ENCODE data around the gene C10orf62.
"Not testable (repeated sequence)": the region's sequence is repeated elsewhere in the genome, so short reads cannot be mapped to it uniquely, and the experiment has no call there.

C10orf62 gene

DNA sequence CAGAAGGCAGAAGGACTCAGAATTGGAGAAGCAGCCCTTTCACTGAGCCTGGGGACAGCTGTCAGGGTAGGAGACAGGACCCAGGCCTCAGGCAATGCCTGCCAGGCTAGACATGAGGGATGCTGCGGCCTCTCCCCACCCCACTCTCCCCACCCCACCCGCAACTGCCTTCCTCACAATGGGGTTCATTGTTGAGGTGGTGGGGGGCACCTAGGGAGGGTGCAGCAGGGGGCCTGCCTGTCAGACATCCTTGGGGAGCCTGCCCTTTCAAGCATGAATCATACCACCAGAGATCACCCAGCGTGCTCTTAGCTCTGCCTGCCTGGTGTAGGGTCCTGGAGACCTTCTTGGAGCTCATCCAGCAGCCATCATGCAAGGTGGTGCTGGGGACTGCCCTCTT lies at the start of gene C10orf62:
Gene C10orf62 (plus strand): TSS at position 243 of the 400 bp plus-strand sequence. CDS start 177 bp downstream, outside the sequence.
- no peak for DNase-seq

DNA sequence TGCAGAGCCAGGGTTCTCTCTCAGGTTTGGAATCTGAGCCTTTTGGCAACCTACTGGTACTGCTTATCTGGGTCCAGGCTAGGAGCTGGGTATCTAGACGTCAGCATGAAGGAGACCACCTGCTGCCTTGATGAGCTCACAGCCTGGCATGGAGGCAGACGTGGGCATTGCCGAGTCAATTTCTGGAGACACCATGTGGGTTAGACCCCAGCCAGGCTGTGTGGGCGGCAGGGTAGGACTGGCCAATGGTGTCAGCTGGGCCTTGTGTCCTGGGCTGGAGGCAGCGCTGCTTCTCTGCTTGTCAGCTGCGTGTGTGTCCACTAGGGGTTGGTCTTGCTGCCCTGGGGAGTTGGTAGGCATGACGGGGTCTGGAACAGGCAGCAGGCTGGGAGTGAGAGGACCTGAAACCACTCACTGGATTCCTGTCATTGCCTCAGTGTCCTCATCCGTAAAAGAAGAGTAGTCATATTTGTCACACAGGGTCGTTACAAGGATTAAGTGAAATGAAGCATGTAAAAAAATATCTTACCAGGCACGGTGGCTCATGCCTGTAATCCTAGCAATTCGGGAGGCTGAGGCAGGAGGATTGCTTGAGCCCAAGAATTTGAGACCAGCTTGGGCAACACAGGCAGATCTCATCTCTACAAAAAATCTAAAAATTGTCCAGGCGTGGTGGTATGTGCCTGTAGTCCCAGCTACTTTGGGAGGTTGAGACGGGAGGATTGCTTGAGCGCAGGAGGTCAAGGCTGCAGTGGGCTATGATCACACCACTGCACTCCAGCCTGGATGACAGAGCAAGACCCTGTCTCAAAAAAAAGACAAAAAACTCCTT lies 48.6 kb upstream of the C10orf62 start:
- no peak for DNase-seq

DNA sequence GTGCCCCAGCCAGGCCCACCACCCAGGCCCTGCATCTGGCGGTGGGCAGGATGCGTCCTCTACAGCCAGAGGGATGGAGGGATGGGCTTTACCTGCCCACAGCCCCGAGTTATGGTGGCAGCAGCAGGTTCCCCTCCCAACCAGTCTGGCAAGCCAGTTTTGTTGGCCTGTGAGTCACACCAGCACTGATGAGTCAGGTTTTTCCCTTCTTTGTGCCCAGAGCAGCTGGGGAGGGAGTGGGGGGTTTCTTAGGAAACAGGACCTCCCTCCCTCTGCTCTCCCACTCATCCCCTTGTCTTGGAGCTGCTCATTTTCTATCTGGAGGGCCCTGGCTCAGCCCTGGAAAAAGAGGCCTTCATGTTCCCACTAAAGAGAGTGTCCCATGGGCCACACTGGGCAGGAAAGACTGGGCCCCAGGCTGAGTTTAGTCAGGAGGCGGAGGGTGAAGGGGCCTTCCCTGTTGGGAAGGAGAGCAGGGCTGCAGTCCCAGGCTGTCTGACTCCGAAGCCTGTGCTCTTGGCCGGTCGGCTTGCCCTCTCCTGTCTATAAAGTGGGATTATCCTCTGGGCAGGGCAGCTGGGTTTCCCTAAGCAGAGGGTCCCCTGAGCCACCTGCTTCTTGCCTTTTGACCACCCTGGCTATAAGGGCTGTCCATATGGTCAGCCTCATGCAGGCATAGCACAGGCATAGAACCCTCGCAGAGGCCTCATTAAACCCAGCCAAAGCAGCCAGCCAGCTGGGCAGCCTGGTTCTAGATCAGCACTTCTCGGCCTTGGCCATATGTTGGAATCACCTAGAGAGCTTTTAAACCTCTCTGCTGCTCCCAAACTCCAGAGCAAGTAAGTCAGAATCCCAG lies 47.1 kb upstream of the C10orf62 start:
- DNase-seq, result peak; percentile 23

DNA sequence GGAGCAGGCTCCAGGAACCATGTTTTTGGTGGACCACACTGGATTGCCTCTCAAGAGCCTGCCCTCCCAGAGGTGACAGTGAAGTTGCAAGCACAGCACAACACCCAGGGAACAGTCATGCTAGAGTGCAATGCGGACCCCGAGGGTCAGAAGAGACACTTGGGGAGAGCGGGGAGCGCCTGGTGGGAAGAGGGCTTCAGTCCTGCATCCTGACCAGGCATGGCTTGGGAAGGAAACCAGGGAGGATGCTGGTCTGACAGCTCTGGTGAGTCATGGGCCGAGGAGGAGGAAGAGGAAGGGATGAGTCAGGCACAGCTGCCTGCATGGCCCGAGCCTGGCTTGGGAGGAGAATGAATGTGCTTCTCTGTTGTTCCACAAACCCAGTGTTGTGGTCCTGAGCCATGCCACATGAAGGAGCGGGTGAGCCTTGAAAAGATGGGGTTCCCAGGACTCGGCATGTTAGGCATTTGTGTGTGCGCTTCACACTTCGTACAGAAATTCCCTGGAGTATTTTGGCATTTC lies 46.4 kb upstream of the C10orf62 start:
- peak; percentile 14 for DNase-seq

DNA sequence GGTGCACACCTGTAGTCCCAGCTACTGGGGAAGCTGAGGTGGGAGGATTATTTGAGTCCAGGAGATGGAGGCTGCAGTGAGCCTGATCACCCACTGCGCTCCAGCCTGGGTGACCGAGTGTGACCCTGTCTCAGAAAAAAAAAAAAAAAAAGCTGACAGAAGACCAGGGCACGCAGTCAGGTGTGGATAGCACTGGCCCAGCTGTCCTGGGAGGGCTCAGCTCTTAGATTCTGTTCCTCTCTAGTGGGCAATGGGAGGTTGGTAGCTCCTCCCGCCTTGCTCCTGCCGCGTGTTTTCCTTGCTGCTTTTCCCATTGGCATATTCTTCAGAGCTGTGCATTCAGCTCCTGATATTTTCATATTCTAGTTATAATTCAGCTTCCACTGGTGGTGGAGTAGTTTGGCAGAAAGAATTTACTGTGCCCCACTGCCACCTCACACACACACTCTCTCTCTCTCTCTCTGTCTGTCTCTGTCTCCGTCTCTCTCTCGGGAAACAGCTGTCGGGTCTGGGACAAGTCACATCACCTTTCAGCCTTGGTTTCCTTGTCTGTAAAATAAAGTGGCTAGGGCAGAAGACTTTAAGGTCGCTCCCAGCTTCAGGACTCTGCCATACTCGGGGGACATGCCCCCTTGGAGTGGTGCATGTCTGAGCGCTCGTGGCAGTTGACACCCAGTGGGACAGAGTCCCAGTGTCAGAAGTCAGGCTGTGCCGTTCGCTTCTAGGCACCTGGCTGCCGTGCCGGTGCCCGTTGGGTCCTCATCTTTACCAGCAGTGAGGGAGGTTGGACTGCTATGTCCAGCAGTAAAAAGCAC lies 42.9 kb upstream of the C10orf62 start:
- DNase-seq, result no peak

DNA sequence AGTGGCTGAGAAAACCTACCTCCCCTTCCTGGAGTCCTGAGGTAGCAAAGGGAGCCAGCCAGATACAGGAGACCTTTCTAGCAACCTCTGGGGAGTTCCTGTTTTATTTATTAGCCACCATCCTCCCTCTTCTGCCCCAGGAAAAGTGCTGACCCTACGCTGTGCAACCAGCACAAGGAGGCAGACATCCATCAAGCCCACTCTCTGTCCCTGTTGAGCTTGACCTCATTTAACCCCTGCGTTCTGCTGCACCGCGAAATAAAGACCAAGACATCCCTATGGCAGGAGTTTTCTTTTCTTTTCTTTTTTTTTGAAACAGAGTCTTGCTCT lies 42.3 kb upstream of the C10orf62 start:
- no peak for DNase-seq

DNA sequence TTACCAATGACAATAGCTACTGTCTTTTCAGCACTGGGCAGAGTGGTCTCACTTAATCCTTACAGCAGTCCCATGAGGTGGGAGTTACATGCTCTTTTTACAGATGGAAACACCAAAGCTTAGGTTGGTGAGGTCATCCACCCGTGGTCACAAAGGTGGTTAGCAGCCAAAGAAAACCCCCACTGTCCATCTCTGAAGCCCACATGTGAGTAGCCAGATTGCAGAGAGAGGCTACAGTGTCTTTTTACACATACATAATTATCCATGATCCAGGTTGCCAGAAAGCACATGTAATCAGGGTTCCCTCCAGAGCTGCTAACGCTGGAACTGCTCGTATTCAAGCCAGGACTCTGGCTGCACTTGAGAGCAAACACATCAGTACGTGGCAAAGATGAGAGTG lies 41.6 kb upstream of the C10orf62 start:
- no peak for DNase-seq

GRCh38 chr10:97548828-97549455 lies 40.6 kb upstream of the C10orf62 start:
- DNase-seq, result no peak

DNA sequence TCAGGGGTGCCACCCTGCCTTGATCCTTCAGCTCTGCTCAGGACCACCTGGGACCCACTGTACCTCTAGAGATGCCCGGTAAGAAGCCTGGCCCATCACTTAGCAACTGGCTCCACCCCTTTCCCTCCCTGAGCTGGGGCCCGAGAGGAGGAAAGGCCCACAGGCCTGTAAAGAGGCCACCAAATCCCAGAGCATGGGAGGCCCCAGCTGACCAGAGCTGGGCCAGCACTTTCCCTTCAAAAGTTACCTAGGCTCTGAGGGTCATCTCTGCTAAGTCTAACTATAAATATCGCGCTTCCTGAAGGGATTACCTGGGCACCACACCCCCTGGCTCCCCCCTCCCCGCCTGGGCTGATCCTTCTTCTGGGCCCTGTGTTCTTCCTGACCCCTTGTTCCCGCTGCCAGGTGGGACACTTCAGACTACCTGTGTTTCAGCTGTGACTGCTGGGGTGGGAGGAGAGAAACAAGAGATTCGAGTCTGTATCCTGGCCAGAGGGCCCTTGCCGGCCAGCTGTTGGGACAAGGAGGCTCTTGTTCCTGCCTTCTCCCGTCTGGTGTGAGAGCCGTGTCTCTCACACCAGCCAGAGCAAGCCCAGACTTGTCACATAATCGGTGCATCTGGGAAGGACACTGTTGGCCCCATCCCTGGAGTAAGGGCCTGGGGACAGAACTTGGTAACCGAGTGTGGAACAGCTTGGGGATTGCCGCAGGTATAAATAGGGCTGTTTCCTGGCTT lies 39.8 kb upstream of the C10orf62 start:
- no peak for DNase-seq

DNA sequence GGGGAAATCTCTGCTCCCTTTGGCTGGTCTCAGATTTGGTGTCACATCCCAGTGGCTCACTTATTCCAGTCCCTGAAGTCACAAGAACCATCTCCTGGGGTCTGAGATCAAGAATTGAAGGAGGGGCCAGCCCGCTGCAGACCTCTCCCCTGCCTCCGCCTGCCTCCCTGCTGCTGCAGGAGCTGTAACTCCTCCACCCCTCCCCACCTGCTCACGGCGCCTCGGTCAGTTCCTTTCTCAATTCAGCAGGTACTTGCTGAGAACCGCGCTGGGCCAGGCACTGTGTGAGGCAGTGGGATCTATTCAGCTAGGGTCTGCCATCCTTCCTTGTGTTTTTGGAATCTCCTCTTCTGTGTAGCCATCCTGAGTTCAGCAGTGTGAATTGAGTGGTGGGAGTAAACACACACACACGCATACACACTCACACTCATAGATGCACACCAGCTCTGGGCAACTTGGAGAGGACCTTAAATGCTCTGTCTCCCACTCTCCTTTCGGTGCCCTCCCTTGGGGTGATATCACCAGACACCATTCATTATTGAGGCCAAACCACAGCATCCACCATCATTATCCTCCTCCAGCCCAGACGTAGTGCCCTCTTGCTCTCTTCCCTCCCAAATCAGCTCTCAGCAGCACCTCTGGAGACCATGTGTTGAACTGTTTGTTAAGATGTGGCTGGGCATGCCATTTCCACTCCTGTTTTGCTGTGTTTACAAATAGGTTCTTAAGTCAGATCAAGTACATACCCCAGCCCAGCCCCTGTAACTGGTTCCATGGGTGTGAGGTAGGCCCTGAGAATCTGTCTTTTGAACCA lies 39.0 kb upstream of the C10orf62 start:
- no peak for DNase-seq

DNA sequence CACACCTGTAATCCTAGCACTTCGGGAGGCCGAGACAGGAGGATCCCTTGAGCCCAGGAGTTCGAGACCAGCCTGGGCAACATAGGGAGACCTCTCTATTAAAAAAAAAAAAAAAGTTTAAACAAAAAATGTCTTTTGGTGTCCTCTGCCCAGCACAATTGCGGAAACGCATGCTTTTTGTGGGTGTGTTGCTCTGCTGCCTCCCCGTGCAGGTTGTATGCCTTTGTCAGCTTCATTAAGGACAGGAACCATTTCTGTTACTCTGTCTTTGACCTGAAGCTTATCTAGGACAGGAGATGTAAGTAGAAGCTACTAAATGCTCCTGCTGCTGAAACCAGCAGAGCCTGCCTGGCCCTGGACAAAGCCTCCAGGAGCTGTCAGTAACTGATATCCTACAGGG lies 38.2 kb upstream of the C10orf62 start:
- no peak for DNase-seq

DNA sequence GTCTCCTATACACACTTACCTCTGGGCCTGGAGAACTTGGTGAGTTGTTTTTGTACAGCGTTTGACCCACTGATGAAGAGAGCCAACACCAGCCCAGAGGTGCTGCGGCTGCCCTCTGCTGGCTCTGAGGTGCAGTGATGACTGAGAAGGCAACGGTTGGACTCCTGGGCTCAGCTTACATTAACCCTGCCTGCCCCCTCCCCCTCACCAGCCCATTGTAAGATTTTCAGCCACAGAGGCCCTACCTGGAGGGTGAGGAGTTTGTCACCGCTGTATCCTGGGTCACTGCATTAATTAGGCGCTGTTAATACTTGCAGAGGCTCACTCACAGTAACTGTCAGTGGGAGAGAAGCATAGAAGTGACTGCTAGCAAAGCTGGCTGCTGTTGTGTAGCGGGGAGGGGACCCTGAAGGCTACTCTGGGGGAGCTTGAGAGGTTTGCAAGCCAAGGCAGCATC lies 35.9 kb upstream of the C10orf62 start:
- DNase-seq, result peak; percentile 57

GRCh38 chr10:97554336-97554735 lies 35.2 kb upstream of the C10orf62 start:
- DNase-seq, result not testable (repeated sequence)

DNA sequence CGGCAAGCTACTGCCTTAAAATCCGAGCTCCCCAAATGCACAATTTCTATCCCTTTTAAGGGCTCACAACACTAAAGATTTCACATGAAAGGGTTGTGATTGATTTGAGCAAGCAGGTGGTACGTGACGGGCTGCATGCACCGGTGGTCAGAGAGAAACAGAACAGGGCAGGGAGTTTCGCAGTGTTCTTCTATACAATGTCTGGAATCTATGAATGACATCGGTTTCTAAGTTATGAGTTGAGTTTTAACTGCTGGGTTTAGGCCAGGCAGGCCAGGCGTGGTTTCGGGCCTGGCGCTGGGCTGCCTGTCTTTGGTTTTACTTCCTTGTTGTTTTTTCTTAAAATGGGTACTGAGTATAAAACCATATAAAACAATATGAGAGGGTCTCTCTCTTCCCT lies 34.0 kb upstream of the C10orf62 start:
- not testable (repeated sequence) for DNase-seq

DNA sequence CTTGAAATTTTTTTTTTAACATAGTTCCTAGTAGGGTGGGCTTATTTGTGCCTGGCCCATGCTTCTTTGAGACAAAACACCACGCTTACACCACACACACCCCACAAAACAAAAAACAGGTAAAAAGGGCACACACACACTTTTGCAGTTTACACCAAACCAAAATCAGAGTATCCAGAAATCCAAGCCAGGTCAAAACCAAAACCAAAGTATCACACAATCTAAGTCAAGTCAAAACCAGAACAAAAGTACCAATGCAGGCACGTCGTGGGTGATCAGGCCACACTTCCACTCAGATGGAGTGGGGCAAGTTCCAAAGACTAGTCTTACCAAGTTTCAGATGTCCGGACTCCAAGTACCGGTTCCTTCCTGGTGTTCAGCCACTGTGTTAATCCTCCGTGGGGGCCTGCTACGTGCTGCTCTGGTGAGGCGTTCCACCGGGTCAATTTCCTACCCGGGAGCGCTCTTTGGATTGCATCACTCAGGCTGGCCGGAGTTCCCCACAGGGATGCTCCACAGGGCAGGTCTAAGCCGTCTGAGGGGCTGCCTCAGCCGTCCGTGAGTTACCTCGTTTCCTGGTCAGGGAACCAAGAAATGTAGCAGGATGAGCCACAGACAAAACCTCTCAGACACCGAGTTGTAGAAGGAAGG lies 28.7 kb upstream of the C10orf62 start:
- DNase-seq, result not testable (repeated sequence)

DNA sequence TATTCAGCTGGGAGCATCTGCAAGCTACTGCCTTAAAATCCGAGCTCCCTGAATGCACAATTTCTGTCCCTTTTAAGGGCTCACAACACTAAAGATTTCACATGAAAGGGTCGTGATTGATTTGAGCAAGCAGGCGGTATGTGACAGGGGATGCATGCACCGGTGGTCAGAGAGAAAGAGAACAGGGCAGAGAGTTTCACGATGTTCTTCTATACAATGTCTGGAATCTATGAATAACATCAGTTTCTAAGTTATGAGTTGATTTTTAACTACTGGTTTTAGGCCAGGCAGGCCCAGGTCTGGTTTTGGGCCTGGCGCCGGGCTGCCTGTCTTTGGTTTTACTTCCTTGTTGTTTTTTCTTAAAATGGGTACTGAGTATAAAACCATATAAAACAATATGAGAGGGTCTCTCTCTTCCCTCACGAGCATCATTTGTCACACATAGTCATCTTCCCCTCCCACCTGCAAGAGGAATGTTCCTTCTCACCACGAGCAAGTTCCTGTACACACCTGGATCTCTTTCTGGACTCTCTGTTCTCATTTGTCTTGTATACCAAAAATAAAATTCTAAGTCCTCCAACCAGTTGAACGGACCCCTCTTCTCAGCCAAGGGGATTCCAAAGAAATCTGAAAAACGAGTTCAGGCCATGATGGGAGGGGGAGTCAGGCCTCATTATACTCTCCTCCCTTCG lies 28.0 kb upstream of the C10orf62 start:
- DNase-seq, result not testable (repeated sequence)

DNA sequence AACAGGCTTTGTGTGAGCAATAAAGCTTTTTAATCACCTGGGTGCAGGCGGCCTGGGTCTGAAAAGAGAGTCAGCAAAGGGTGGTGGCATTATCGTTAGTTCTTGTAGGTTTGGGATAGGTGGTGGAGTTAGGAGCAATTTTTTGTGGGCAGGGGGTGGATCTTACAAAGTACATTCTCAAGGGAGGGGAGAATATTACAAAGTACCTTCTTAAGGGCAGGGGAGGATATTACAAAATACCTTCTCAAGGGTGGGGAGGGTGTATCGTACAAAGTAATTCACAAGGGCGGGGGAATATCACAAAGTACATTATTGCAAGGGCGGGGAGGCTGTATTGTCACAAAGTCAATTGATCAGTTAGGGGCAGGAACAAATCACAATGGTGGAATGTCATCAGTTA lies 27.2 kb upstream of the C10orf62 start:
- DNase-seq, result not testable (repeated sequence)

DNA sequence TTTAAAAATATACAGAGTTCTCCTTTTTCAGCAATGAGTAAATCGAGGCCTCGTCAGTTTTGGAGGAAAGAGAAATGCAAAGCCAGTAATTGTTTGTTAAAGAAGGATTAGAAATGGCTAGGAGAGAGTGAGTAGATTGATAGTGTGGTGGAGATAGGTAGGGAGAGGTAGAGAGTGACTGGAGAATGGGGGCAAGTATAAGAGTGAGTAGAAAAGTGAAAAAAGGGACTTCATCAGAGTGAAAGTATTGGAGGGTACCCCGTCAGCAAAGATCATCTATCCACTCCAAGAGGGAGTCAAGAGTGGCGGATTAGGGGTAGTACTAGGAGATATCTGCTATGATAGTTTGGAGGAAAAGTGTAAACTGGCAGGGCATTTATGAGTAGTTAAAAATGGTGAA lies 26.2 kb upstream of the C10orf62 start:
- no peak for DNase-seq

DNA sequence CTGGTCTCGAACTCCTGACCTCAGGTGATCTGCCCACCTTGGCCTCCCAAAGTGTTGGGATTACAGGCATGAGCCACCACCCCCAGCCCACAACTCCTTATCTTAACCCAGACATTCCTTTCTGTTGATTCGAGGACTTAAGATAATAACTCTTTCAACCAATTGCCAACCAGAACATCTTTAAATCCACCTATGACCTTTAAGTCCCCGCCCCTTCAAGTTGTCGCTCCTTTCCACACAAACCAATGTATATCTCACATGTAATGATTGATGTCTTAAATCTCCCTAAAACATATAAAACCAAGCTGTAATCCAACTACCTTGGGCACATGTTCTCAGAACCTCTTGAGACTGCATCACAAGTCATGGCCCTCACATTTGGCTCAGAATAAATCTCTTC lies 24.7 kb upstream of the C10orf62 start:
- no peak for DNase-seq
